Measurements from ENCODE around the gene SEPTIN2. TPM values are rescaled to one million over a fixed set of nuclear protein-coding genes. Genes with fewer than 3 reads are reported as not detected.

SEPTIN2 gene
- total RNA-seq, 1 donor from 2014 or later = 366 TPM

GRCh38 chr2:241298673-241299072, 17.1 kb upstream of the SEPTIN2 start:
- H3K4me3 ChIP-seq (ENCODE audit: low read depth, low read length) = no peak overlapping the region
- TF ChIP-seq, protein P1, sequence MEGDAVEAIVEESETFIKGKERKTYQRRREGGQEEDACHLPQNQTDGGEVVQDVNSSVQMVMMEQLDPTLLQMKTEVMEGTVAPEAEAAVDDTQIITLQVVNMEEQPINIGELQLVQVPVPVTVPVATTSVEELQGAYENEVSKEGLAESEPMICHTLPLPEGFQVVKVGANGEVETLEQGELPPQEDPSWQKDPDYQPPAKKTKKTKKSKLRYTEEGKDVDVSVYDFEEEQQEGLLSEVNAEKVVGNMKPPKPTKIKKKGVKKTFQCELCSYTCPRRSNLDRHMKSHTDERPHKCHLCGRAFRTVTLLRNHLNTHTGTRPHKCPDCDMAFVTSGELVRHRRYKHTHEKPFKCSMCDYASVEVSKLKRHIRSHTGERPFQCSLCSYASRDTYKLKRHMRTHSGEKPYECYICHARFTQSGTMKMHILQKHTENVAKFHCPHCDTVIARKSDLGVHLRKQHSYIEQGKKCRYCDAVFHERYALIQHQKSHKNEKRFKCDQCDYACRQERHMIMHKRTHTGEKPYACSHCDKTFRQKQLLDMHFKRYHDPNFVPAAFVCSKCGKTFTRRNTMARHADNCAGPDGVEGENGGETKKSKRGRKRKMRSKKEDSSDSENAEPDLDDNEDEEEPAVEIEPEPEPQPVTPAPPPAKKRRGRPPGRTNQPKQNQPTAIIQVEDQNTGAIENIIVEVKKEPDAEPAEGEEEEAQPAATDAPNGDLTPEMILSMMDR (conservative IDR thresholded peaks at IDR 0.05; ENCODE audit: low read depth, low read length) = no peak
- DNase-seq (ENCODE audit: low read depth) = no peak

- TF ChIP-seq, protein P1 (conservative IDR thresholded peaks at IDR 0.05; ENCODE audit: low read depth, low read length) = no peak
- H3K4me3 ChIP-seq (ENCODE audit: low read depth, low read length) = no peak overlapping the region
- no peak for DNase-seq (ENCODE audit: low read depth)
Measured at GRCh38 chr2:241300000-241300399, 15.7 kb upstream of the SEPTIN2 start.

DNA sequence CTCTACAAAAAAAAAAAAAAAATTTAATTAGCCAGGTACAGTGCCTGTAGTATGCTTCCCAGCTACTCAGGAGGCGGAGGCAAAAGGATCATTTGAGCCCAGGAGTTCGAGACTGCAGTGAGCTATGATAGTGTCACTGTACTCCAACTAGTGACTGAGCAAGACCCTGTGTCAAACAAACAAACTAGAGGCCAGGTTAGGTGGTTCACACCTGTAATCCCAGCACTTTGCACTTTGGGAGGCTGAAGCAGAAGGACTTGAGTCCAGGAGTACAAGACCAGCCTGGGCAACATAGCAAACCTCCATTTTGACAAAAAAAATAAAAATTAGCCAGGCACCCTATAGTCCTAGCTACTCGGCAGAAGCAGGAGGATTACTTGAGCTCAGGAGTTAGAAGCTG, 13.6 kb upstream of the SEPTIN2 start:
- H3K4me3 ChIP-seq (ENCODE audit: low read depth, low read length) = no peak overlapping the region
- no peak for DNase-seq (ENCODE audit: low read depth)
- TF ChIP-seq, protein P1 (conservative IDR thresholded peaks at IDR 0.05; ENCODE audit: low read depth, low read length) = no peak

DNA sequence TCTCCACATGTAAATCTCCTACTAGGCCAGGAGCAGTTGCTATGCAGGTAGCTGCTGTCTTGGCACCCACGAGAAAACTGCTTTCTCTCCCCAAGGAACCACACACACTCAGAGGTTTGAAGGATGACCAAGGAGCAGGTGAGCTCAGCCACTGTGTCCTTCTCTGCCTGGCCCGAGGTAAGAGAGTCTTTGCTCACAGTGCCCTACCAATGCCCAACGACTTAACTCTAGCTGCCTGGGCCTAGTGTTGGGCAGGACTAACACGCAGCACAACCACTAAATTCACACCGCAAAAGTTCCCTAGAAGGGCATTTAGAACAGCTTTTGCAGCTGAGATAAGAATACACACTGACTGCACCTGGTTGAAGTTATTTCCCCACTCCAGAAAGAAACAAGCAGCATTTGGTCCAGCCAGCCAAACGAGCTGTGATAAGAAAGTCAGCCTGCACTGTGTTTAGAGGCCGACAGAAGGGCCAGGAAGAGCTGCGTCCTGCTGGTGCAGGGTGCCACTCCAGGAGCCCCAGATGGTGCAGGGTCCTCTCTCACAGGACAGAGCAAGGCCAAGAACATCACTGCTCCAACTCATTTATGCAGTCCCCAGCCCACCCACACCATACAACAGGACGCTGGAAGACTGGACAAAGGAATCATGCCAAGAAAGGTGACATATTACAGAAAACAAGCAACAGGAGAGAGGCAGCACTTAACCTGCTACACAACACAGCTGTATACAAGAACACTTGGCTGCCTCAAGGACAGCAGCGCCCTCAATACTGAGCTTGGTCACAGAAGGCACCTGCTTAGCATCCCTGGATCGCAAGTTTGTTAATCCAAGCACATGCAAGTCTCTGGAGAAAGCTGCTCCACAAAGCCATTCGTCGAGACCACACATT, 12.7 kb upstream of the SEPTIN2 start:
- TF ChIP-seq, protein P1 (conservative IDR thresholded peaks at IDR 0.05; ENCODE audit: low read depth, low read length) = no peak

GRCh38 chr2:241304039-241304670, 11.6 kb upstream of the SEPTIN2 start:
- no peak for DNase-seq (ENCODE audit: low read depth)
- no peak overlapping the region for H3K4me3 ChIP-seq (ENCODE audit: low read depth, low read length)
- TF ChIP-seq, protein P1 (conservative IDR thresholded peaks at IDR 0.05; ENCODE audit: low read depth, low read length) = no peak

More for the DNA sequence above, 12.7 kb upstream of the SEPTIN2 start:
- DNase-seq (ENCODE audit: low read depth) = no peak
- no peak overlapping the region for H3K4me3 ChIP-seq (ENCODE audit: low read depth, low read length)

GRCh38 chr2:241307055-241307454, 8.7 kb upstream of the SEPTIN2 start:
- no peak overlapping the region for H3K4me3 ChIP-seq (ENCODE audit: low read depth, low read length)
- no peak for DNase-seq (ENCODE audit: low read depth)
- TF ChIP-seq, protein P1 (conservative IDR thresholded peaks at IDR 0.05; ENCODE audit: low read depth, low read length) = no peak

All from epithelial cell of proximal tubule (primary cell).